GM10248 (cell line): Measurements from ENCODE around the gene ADCY7.

ENCODE experiments used
- CTCF ChIA-PET: fragments of 300-600 bp; sonication (Branson Sonifier 250); formaldehyde crosslinking; extraction: SDS; loops from one replicate; lab custom pipeline; 2021; ENCODE audit warnings: antibody characterized with exemption; lab: Yijun Ruan, JAX
- POLR2A ChIA-PET: fragments of 350-650 bp; sonication (Branson Sonifier 250); formaldehyde crosslinking; extraction: SDS; loops from one replicate; lab custom pipeline; 2020; ENCODE audit warnings: antibody characterized with exemption; lab: Yijun Ruan, JAX
- DNase-seq: peaks from one replicate; pipeline ENCODE4 v3.0.0; 2012; ENCODE audit errors: extremely low spot score
- CTCF ChIP-seq: IDR thresholded peaks from 2 replicates; pipeline ENCODE4 v1.5.1; 2012; ENCODE audit warnings: mild to moderate bottlenecking, low read depth; ENCODE audit errors: extremely low read depth, missing control alignments, control extremely low read depth

Gene ADCY7

GRCh38 chr16:50247906-50248608 lies 18.3 kb upstream of the ADCY7 start:
- ChIA-PET CTCF (interaction anchor here (1.0 to 1.8 kb wide), 4 partner anchors 37 to 559 kb away, joined by 3 to 5 read pairs (median 4); partner anchors contain the start of gene CNEP1R1), POLR2A (no interaction called here)
- no peak for DNase-seq
- no peak for TF ChIP-seq CTCF

- CTCF ChIA-PET, result interaction anchor here (1.0 to 1.9 kb wide), 4 partner anchors 19 to 558 kb away, joined by 3 to 5 read pairs (median 4); partner anchors contain the start of gene CNEP1R1
- TF ChIP-seq CTCF, result no peak
- POLR2A ChIA-PET, result no interaction called here
- no peak for DNase-seq
Observed at GRCh38 chr16:50248845-50249244, 17.5 kb upstream of the ADCY7 start.

GRCh38 chr16:50251375-50252081 lies 14.8 kb upstream of the ADCY7 start:
- DNase-seq, result no peak
- POLR2A ChIA-PET, result no interaction called here
- no peak for TF ChIP-seq CTCF
- CTCF ChIA-PET, result interaction anchor here (0.9 to 2.9 kb wide), 11 partner anchors 9 to 110 kb away, joined by 3 to 14 read pairs (median 4); no protein-coding TSS in a partner anchor

- no peak for TF ChIP-seq CTCF
- ChIA-PET CTCF (interaction anchor here (0.8 to 2.9 kb wide), 6 partner anchors 8 to 38 kb away, joined by 3 to 14 read pairs (median 4); no protein-coding TSS in a partner anchor), POLR2A (no interaction called here)
- no peak for DNase-seq
Observed at GRCh38 chr16:50252082-50252611, 14.2 kb upstream of the ADCY7 start.

- no peak for TF ChIP-seq CTCF
- ChIA-PET POLR2A (no interaction called here), CTCF (interaction anchor here (0.8 kb wide), 1 partner anchor 39 kb away, joined by 3 read pairs; no protein-coding TSS in a partner anchor)
- no peak for DNase-seq
Observed at GRCh38 chr16:50252874-50253513, 13.4 kb upstream of the ADCY7 start.

- ChIA-PET CTCF (no interaction called here), POLR2A (no interaction called here)
- TF ChIP-seq CTCF, result no peak
- no peak for DNase-seq
Observed at GRCh38 chr16:50253514-50253910, 12.8 kb upstream of the ADCY7 start.
